Smooth muscle cell (in vitro differentiated cells): ENCODE results near the gene UGT1A6. TPM values are rescaled to one million over a fixed set of nuclear protein-coding genes. Genes with fewer than 3 reads are reported as not detected.

Experiments
- DNase-seq: peaks from one replicate; lab custom pipeline; 2025; ENCODE audit not compliant: unreplicated experiment; lab: John Stamatoyannopoulos, UW
- H2AFZ ChIP-seq: fragments of 200-600 bp; sonication (generic); 2 replicates; pipeline ENCODE4 v1.6.0; 2016; ENCODE audit warnings: antibody characterized with exemption, low read depth, mild to moderate bottlenecking
- H3F3A ChIP-seq: fragments of 200-600 bp; sonication (generic); 2 replicates; pipeline ENCODE4 v1.6.0; 2017; ENCODE audit warnings: antibody characterized with exemption, low read depth
- H3K27ac ChIP-seq: fragments of 200-600 bp; sonication (generic); 2 replicates; pipeline ENCODE4 v1.5.1; 2016; ENCODE audit warnings: low read depth, mild to moderate bottlenecking
- H3K27me3 ChIP-seq: fragments of 200-600 bp; sonication (generic); 2 replicates; pipeline ENCODE4 v1.6.1; 2016; ENCODE audit warnings: low read depth, mild to moderate bottlenecking
- H3K36me3 ChIP-seq: fragments of 200-600 bp; sonication (generic); 2 replicates; pipeline ENCODE4 v1.5.1; 2016; ENCODE audit warnings: low read depth
- H3K4me1 ChIP-seq: fragments of 200-600 bp; sonication (generic); 2 replicates; pipeline ENCODE4 v1.5.1; 2016; ENCODE audit warnings: low read depth
- H3K4me2 ChIP-seq: fragments of 200-600 bp; sonication (generic); 2 replicates; pipeline ENCODE4 v1.6.0; 2016; ENCODE audit warnings: mild to moderate bottlenecking
- H3K4me3 ChIP-seq: fragments of 200-600 bp; sonication (generic); 2 replicates; pipeline ENCODE4 v1.5.1; 2016; ENCODE audit warnings: mild to moderate bottlenecking
- H3K79me2 ChIP-seq: fragments of 200-600 bp; sonication (generic); 2 replicates; pipeline ENCODE4 v1.6.0; 2016; ENCODE audit warnings: low read depth, mild to moderate bottlenecking
- H3K9ac ChIP-seq: fragments of 200-600 bp; sonication (generic); 2 replicates; pipeline ENCODE4 v1.6.0; 2016; ENCODE audit warnings: low read depth
- H3K9me3 ChIP-seq: fragments of 200-600 bp; sonication (generic); replicated peaks from 2 replicates; pipeline ENCODE4 v1.5.1; 2016; ENCODE audit warnings: low read depth
- H4K20me1 ChIP-seq: fragments of 200-600 bp; sonication (generic); 2 replicates; pipeline ENCODE4 v1.6.0; 2016; ENCODE audit warnings: low read depth
- WGBS: methylation state at CpG from one replicate; pipeline ENCODE4 v1.1.7; 2016; ENCODE audit warnings: low lambda C conversion rate; 5-methylcytosine and 5-hydroxymethylcytosine counted together
- polyA plus RNA-seq: library from polyadenylated mRNA; unstranded; fragments of >200 nt; fragmentation: Nextera tagmentation; extraction: Ambion mirVana; gene quantifications from 2 replicates; pipeline ENCODE4 v1.2.1, GENCODE V29; 2016
- total RNA-seq: library from RNA; depleted of rRNA; stranded (reverse); fragments of >200 nt; gene quantifications from 2 replicates; pipeline ENCODE4 v1.2.3, GENCODE V29; 2014
- TF ChIP-seq, protein P1 (sequence below): fragments of 200-600 bp; sonication (generic); IDR thresholded peaks from 2 replicates; pipeline ENCODE4 v1.5.1; 2017; ENCODE audit warnings: borderline replicate concordance, mild to moderate bottlenecking, antibody characterized with exemption; ENCODE audit not compliant: insufficient read depth, poor library complexity, severe bottlenecking

UGT1A6 gene
- total and polyA plus RNA-seq, 2 experiments from 2014 or later = 0.63 TPM; not detected in 1

DNA sequence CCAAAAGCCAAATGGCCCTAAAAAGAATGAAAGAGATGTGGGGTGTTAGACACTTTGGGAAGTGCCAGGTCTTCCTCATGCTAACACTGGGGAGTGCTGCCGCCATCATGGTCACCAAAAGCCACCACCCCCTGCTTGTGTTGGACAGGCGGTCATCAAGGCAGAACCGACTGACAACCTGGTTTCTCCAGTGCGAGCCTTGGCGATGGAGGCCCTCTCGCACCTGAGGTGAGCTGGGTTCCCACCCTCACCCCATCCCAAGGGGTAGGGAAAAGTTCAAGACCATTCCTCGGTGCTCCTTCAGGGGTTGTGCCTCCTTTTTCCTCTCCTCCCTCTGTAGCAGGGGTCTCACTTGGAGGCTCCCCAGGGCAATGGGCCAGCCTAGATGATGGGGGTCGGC is 119.0 kb downstream of the UGT1A6 start:
- TF ChIP-seq, protein P1, sequence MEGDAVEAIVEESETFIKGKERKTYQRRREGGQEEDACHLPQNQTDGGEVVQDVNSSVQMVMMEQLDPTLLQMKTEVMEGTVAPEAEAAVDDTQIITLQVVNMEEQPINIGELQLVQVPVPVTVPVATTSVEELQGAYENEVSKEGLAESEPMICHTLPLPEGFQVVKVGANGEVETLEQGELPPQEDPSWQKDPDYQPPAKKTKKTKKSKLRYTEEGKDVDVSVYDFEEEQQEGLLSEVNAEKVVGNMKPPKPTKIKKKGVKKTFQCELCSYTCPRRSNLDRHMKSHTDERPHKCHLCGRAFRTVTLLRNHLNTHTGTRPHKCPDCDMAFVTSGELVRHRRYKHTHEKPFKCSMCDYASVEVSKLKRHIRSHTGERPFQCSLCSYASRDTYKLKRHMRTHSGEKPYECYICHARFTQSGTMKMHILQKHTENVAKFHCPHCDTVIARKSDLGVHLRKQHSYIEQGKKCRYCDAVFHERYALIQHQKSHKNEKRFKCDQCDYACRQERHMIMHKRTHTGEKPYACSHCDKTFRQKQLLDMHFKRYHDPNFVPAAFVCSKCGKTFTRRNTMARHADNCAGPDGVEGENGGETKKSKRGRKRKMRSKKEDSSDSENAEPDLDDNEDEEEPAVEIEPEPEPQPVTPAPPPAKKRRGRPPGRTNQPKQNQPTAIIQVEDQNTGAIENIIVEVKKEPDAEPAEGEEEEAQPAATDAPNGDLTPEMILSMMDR = no peak
- Histone ChIP-seq H3K4me1 (no peaks in the 10 kb centered on the region), H3K36me3 (no peaks in the 10 kb centered on the region), H3K4me3 (no peak overlapping the region), H4K20me1 (no peaks in the 10 kb centered on the region), H2AFZ (no peak overlapping the region), H3K27me3 (no peaks in the 10 kb centered on the region), H3K4me2 (no peak overlapping the region), H3F3A (no peaks in the 10 kb centered on the region), H3K79me2 (no peaks in the 10 kb centered on the region), H3K9me3 (no peaks in the 10 kb centered on the region), H3K9ac (no peak overlapping the region), H3K27ac (no peak overlapping the region)
- 86% methylated on average over 8 of the region's 8 CpGs for WGBS
- DNase-seq = no peak

DNA sequence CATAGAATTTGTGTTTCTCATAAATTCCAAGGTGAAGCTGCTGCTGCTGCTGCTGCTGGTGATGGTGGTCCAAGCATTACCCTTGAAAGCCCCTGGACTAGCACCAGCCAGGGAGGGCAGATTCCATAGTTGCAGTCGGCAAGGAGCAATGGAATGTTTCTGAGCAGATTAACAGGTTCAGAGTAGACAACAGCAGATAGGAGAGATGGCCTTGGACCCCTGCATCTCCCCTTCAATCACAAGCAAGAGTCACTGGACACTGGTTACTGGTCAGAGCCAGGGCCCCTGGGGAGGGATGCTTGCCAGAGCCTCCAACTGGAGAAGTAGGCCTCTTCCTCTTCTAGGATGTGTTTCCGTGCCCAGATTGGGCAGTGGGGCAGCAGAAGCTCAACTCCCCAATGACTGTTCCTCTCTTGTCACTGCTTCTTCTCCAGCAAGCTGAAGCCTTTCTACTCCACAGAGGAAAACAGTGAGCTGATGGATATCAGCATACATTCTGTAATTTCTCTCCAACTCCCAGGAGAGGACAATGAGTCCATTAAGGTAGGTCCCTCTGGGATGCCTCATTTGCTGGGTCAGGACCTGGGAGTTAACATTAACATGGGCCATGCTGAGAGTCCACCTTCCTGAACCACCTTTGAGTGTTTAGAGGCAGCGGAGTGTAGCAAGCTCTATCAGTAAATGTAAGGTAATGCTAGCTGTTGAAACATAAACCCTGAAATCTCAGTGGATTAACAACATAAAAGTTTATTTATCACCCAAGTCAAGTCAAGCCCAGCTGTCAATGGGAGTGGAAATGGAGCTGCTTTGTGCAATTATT is 120.8 kb downstream of the UGT1A6 start:
- Histone ChIP-seq H3K27me3 (no peaks in the 10 kb centered on the region), H3K9ac (no peak overlapping the region), H3F3A (no peaks in the 10 kb centered on the region), H3K4me1 (no peaks in the 10 kb centered on the region), H3K79me2 (no peaks in the 10 kb centered on the region), H3K36me3 (no peaks in the 10 kb centered on the region), H2AFZ (no peak overlapping the region), H3K4me2 (no peak overlapping the region), H4K20me1 (no peaks in the 10 kb centered on the region), H3K4me3 (no peak overlapping the region), H3K9me3 (no peaks in the 10 kb centered on the region), H3K27ac (no peak overlapping the region)
- no peak for DNase-seq
- WGBS = 87% methylated on average over 3 of the region's 3 CpGs
- TF ChIP-seq, protein P1 = no peak

DNA sequence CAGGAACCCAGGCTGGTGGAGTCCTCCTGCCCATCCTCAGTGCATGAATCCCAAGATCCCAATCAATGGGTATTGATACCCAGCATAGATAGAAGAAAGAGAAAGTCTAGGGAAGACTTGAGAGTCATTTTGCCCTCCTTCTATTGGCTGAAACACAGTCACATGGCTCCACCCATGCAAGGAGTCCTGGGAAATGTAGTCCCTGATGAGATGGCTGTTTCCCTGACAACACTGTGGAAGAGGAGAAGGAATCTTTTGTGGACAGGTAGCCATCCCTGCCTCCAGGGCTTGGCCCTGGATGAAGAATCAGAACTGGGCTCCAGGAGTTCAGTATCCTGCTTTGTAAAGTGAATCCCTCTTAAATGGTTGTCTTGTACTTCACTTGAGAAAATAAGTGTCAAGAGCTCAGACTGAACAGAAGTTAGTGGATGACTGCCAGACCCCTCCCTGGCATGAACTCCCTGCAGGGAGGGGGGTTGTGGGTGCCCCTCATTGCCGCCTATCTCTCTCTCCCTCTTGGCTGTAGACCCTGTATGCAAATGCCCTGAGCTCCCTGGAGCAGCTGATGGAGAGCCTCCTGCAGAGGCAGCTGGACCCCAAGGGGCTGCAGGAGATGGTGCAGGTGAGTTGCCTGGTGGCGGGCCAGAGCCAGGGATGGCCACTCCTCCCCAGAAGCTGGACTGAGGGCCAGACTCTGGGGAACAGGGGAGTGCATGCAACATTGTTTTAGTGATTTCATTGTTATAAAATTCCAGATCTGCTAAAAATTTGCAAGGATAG is 121.6 kb downstream of the UGT1A6 start:
- no peak for DNase-seq
- Histone ChIP-seq H3K4me2 (no peak overlapping the region), H3K9ac (no peak overlapping the region), H3K36me3 (no peaks in the 10 kb centered on the region), H3K27me3 (no peaks in the 10 kb centered on the region), H3K79me2 (no peaks in the 10 kb centered on the region), H3K4me1 (no peaks in the 10 kb centered on the region), H4K20me1 (no peaks in the 10 kb centered on the region), H2AFZ (no peak overlapping the region), H3K4me3 (no peak overlapping the region), H3F3A (no peaks in the 10 kb centered on the region), H3K27ac (no peak overlapping the region), H3K9me3 (no peaks in the 10 kb centered on the region)
- WGBS = 90% methylated on average over 2 of the region's 2 CpGs
- TF ChIP-seq, protein P1 = no peak
